GM18519 (cell line): Measurements from ENCODE around the gene SUSD3.

Experiments
- ATAC-seq: cut with Tn5 transposase; IDR thresholded peaks from one replicate; pipeline ENCODE4 v1.9.1; 2021; ENCODE audit warnings: mild to moderate bottlenecking, moderate library complexity; ENCODE audit not compliant: unreplicated experiment, low FRiP score

The SUSD3 gene

GRCh38 chr9:93120846-93121315 lies 62.4 kb downstream of the SUSD3 start:
- no peak for ATAC-seq

GRCh38 chr9:93121316-93122241 lies 63.1 kb downstream of the SUSD3 start:
- no peak for ATAC-seq

DNA sequence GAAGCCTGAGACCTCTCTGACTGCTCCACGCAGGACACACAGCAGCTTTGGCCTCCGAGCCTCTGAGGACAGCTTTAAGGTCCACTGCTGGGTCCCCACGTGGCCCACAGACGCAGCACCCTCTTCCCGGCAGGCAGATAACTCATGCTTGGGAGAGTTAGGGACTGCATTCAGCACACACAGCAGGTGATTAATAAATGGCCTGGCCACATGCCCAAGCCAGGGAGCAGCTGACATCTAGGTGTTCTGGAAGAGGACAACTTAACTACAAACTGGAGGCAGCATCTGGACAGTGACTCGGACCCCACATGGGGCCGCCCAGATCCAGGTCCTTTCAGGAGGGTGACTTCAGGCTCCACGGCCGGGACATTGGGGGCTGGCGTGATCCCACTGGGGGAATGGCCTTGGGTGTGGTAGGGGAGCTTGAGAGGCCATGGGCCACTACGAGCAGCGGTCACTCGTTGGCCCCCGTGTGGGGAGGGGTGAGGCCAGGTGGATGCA lies 64.3 kb downstream of the SUSD3 start:
- no peak for ATAC-seq

DNA sequence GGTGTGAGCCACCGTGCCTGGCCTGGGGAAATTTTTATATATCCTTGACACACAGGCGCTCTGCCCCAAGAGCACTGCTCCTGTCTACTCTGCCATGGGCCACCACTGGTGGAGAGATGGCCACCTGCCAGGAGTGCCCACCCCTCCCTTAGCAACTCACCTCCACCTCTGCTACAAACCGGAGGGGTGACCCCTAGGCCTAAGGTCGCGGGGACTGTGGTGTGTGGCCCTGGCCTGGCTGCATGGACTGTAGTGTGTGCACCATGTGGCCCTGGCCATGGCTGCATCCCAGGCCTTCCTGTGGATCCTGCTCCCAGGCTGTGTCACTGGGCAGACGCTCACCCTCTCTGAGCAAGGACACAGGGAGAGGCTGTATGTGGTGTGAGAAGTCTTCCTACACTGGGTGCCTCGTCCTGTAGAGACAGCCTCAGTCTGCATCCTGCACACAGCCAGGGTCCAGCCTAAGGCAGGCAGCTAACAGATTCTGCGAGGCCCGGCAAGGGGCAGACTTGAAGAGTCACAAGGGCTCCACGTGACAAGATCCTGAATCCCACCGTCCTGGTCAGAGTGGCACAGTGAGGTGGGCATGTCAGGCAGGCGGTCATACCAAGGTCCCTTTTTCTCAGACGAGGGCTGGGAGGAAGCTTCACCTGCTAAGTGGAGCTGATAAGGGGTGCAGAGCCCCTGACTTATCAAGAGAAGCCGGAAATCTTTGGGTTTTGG lies 65.2 kb downstream of the SUSD3 start:
- no peak for ATAC-seq

- ATAC-seq, result no peak
Measured at GRCh38 chr9:93124793-93125192, 66.3 kb downstream of the SUSD3 start.

- ATAC-seq, result no peak
Measured at GRCh38 chr9:93125331-93125894, 66.9 kb downstream of the SUSD3 start.

DNA sequence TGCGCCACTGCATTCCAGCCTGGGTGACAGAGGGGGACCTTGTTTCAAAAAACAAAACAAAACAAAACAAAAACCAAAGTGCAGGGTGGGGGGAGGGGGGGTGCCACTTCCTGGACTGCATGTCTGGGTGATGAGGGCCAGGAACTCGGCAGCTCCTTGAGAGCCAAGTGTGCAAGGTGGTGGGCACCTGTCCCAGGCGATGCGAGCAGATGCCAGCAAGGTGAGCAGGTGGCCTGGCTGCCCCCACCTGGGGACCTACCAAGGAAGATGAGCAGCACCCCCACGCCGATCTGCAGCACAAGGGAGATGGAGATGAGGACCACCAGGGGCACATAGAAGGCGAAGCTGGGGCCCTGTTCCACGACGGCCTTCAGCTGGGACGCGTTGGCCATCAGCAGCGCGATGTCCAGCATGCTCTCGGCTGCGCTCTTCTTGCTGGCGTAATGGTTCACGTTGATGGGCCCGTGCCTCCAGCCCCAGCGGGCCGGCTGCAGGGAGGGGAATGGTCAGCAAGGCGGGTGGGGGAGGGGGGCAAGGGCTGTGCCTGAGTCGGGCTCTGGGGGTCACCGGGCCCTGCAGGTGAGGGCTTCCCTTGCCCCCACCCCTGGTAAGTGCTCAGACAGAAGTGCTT lies 67.8 kb downstream of the SUSD3 start:
- ATAC-seq, result no peak

GRCh38 chr9:93126825-93127368 lies 68.4 kb downstream of the SUSD3 start:
- ATAC-seq, result no peak

DNA sequence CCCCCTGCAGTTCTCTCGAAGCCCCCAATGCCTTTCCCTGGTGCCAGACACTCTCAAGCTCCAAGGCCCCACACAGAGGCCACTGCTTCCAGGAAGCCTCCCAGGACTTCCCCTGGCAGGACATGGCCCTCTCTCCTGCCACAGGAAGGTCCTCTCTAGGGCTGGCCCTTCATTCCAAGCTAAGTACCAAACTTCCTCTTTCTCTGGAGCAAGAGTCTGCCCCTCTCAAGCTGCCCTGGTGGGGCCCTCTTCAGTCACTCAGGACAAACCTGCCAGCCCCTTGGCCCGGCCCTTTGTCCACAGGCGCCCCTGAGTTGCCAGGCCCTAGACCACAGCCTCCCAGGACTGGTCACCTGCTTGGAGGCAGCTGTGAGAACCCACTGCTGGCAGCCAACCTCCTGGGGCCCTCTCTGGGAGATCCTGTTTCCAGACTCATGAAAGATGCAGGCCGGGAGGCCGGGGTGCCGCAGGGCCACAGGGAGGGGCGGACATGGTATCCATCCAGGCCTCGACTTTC lies 69.0 kb downstream of the SUSD3 start:
- no peak for ATAC-seq

GRCh38 chr9:93128011-93128714 lies 69.7 kb downstream of the SUSD3 start:
- no peak for ATAC-seq

GRCh38 chr9:93128715-93129224 lies 70.3 kb downstream of the SUSD3 start:
- no peak for ATAC-seq

DNA sequence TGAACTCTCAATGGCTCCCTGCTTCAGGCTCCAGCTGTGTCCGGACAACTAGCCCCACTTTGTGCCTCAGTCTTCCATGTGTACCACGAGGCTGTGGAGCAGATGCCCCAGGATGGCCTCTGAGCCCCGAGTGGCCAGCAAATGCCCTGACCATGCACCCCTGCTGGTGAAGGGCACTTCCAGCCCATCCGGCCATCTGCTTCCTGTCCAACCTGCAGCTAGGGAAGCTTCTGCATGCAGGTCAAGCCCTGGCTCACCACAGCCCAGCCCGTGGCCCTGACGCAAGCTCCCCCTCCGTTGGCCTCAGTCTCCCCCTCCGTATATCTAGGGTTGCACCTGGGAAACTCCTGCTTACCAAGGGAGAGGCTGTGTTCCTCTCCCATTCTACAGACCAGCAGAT lies 70.8 kb downstream of the SUSD3 start:
- no peak for ATAC-seq

GRCh38 chr9:93129691-93130500 lies 71.4 kb downstream of the SUSD3 start:
- no peak for ATAC-seq

- ATAC-seq, result no peak
Measured at GRCh38 chr9:93130861-93131481, 72.5 kb downstream of the SUSD3 start.

DNA sequence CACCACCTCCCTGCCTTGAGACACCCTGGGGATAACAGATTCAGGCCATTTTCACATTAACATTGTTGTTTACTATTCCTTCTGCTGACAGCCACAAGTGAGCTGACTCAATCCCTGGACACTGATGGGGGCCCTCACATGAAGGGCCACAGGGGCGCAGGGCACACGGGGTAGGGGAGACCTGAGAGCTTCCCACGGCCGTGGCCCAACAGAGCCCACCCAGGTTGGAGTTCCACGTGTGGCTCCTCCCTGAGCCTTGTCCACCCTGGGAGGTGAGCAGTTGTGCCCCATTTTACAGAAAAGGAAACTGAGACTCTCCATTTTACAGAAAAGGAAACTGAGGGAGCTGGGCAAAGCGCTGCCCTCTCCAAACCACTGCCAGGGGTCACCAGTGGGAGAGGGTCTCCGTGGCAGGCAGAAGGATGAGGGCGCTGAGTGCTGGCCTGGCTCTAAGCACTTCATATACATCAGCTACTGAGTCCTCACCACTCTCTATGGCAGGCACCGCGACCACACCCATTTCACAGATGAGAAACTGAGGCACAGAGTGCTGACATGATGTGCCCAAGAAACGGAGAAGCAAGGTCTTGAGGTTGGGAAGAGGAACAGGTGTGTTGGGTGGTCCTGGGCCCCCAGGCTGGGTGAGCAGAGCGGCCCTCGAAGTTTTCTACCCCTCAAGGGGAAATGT lies 73.2 kb downstream of the SUSD3 start:
- no peak for ATAC-seq

DNA sequence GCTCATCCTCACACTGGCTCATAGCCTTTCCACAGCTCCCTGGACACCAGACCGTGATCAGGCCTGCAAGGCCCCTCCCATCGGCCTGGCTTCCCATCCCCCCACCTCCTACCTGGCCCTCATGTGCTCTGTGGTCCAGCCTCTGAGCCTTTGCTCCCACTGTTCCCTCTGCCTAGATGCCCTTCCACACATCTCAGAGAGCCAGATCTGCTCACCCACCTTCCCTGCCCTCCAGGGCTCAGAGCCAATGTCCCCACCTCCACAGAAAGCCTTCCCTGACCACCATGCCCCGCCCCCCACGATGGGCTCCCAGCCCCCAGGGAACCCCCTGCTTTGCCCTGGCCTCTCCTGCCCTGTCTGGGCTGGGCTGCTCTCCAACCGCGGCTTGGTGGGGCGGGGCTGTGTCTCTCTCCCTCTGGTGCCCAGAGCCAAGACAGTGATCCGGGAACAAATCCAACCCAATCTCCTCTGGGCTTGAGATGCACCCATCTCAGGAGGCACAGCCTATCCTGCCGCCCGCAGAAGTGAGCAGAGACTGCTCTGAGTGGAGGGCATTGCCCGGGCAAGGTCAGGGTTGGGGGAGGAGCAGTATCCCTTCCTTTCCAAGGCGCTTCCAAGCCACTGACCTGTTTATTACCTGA lies 73.9 kb downstream of the SUSD3 start:
- ATAC-seq, result no peak
